ENCODE data around the gene TBC1D1.

- no peak for TF ChIP-seq YY1 (IDR thresholded peaks at IDR 0.05; ENCODE audit: insufficient read depth, insufficient read length)
- no peak for TF ChIP-seq SUZ12 (IDR thresholded peaks at IDR 0.05; ENCODE audit: extremely low read depth, insufficient read depth, insufficient read length)
Observed at GRCh38 chr4:38133711-38134480, 243.0 kb downstream of the TBC1D1 start.
